HG03095 (cell line): ENCODE measurements around the gene TRIM73.
"Not testable (repeated sequence)": the region's sequence is repeated elsewhere in the genome, so short reads cannot be mapped to it uniquely, and the experiment has no call there.

Experiments used
- ATAC-seq: cut with Tn5 transposase; IDR thresholded peaks from one replicate; pipeline ENCODE4 v1.9.1; 2021; ENCODE audit warnings: moderate library complexity; ENCODE audit not compliant: unreplicated experiment

The TRIM73 gene

DNA sequence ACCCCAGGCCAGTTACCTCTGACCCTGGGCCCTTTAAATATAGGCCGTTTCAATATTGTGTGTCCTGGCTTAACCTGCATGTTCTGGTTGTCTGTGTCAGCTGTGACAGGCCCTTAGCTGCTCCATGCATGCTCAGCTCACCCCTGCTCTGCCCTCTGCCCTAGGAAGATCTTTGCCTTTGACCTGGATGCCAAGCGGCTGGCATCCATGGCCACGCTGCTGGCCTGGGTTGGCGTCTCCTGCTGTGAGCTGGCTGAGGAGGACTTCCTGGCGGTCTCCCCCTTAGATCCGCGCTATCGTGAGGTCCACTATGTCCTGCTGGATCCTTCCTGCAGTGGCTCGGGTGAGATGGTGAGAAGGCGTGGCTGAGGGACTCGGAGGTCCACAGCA is 20.0 kb downstream of the TRIM73 start:
- not testable (repeated sequence) for ATAC-seq

DNA sequence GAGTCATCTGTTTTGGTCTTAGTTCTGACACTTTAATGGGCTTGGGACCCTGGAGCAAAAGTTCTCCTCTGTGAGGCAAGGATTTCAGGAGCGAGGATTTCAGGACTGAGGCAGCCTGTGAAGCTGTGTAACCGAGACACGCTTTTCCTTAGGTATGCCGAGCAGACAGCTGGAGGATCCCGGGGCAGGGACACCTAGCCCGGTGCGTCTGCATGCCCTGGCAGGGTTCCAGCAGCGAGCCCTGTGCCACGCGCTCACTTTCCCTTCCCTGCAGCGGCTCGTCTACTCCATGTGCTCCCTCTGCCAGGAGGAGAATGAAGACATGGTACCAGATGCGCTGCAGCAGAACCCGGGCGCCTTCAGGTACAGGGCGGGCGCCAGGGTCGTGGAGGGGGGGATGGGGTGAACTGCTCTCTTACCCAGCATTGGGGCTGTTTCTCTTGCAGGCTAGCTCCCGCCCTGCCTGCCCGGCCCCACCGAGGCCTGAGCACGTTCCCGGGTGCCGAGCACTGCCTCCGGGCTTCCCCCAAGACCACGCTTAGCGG is 20.5 kb downstream of the TRIM73 start:
- not testable (repeated sequence) for ATAC-seq

DNA sequence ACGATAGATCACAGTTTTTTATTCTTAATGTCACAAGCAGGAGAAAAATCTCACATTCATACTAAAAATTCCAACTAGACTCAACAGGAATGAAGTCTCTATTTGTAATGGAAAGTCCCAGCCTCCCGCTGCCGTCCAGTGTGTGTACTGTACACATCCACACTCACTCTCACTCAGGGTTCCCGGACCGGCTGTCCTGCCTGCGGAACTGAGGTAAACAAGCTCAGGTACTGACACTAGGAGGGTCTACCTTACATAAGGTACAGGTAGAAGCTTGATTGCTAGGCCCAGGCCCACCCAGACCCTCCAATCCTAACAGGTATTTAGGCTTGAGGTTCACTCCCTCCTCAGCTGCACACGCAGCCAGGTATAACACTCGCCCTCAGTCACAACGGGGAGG is 21.4 kb downstream of the TRIM73 start:
- not testable (repeated sequence) for ATAC-seq

DNA sequence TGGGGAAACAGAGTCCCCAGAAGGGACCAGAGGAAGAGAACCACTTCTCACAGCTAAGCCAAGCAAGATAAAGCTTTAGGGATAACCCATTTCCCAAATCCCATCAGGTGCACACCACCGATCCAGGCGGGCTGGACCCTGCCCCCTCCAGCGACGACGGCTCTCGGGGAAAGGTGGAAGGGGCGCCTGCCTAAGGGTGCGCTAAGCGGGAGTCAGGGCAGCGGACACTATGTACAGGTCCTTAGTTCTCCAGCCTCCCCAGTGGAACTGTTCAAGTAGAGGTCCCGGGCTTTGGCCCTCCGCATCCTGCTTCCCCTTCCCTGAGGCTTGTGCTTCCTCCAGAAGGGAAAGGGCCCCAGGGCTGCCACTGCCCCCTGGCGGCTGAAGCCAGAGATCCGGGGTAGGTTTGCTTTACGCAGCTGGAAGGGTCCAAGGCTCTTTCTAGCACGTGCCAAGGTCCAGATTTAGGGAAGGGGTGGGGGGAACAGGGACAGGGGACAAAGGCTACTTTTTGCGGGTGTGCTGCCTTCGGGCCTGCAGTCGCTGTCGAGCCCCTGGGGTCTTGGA is 22.9 kb downstream of the TRIM73 start:
- not testable (repeated sequence) for ATAC-seq

DNA sequence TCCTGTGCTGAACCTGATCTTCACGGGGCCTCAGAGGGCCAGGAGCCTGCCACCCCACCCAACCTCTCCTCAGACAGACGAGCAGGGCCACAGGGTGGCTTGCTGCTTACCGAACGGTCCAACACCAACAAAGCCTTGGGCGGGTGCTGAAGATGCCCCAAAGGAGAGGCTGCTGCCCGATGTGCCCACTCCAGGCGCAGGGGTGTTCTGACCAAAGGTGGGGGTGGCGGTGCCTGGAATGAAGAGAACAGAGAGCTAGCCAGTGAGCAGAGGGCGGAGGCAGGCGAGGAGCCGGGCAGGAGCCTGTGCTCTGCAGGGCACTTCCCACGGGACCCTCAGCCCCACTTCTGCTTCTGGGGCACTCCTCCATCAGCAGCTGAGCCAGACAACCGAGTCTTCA is 23.8 kb downstream of the TRIM73 start:
- not testable (repeated sequence) for ATAC-seq

DNA sequence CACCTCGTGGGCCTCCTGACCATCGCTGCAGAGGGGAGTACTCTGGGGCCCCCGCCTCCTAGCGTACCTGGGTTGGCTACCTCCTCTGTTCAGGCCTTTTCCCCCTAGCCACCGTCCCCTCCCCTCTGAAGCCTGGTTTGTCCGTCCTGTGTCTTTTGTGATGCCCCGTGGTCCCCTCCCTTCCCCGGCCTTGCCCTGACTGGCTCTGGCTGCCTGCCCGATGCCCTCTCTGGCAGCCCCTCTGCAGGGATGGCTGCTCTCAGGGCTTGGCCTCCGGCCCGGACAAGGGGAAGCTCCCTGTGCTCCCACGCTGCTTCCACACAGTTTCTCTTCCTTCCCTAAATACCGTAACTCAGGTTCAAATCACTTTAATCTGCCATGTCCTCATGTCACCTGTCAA is 24.3 kb downstream of the TRIM73 start:
- ATAC-seq: not testable (repeated sequence)

DNA sequence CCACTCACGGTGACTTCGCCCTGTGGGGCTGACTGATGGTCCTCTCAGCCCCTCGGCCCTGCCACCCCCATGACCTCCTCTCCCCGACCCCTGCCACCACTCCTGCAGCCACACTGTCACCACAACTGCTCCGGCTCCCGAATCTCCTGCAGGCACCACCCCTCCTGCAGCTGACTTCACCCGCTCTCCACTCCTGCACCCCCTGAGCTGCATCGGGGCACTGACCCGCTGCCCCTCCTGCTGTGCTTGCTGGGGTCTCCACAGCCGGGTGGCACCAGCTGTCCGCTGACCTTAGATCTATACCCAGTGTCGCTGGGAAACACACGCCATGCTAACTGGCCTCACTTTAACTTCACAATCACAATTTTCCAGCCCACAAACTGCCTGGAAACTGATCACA is 24.7 kb downstream of the TRIM73 start:
- not testable (repeated sequence) for ATAC-seq

DNA sequence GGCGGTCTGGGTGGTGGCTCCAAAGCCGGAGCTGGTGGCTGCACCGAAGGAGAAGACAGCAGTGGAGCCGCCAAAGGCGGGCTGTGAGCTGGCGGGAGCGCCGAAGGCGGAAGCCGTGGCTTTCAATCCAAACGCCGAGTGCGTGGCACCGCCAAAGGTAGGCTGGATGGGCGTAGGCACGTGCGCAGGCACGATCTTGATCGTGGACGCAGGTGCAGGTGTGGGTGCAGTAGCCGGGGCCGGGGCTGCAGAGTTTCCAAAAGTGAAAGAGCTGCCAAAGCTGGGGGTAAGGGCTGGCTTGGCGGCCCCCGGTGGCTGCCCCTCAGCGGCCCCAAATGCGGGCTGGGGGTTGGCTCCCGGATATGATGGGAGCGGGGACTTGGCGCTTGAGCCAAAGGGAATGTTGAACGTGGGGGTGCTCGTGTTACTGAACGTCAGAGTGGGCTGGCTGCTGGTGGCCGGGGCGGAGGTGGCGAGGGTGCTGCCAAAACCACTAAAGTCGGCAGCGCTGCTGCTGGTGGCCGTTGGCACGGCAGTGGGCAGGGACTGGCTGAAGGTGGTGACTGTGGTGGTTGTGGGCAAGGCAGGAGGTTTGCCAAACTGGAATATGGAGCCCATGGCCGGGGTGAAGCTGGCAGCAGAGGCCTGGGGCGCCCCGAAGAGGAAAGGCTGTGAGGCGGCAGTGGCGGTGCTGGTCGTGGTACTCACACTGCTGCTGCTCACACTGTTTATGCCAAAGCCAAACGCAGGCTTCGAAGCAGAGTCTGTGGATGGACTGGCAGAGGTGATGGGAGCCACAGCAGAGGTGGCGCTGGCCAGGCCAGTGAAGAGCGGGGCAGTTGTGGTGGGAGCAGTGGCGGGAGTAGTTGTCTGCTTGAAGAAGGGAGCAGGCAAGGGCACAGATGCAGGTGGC is 26.6 kb downstream of the TRIM73 start:
- not testable (repeated sequence) for ATAC-seq

DNA sequence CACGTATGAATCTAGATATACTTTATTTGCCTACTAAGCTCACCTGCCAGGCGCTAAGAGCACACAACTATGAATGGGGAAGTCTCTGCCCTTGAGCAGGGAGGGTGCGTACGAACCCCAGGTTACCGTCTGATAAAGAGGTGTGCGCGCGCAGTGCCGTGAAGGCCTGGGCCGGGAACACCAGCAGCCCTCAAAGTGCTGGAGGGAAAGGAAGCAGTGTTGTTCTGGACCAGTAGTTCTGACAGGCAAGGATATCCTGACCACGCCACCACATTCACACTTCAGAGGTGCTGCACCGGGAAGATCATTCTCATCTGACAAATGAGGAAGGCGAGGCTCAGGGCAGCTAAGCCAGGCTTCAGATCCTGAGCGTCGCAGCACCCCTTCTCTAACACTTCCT is 28.1 kb downstream of the TRIM73 start:
- not testable (repeated sequence) for ATAC-seq

DNA sequence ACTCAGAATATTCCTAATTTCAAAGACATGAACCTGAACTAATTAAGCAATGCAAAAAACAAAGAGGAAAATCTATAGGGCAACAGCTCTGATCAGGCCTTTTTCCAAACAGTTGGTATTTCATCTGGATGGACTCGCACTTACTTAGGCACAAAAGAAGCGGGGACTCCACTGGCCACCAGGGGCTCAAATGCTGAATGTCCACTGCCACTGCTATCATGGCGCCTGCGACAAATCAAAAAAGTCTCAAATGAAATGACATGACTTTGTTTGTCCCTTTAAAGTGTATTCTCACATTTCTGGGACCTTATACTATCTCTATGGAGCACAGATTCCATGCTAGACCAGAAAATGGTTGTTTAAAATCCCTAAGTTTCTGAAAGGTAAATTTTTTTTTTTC is 43.6 kb downstream of the TRIM73 start:
- not testable (repeated sequence) for ATAC-seq

DNA sequence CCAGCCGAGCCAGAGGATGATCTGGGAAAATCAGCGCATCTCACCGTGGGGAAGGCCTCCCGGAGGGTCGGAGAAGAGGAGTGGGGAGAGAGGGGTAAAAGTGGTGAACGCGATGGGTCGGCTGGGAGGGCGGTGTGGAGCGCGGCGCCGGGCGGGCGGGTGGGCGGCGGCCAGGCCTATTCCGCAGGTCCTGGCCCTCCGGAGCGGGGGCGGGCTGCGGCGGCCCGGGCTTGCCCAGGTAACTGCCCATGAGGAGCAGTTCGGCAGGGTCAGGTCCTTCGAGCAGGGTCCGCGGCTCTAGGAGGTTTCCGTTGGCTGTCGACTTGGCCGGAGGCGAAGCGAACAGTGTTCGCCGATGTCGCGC is 46.7 kb downstream of the TRIM73 start:
- peak; percentile 43 for ATAC-seq

DNA sequence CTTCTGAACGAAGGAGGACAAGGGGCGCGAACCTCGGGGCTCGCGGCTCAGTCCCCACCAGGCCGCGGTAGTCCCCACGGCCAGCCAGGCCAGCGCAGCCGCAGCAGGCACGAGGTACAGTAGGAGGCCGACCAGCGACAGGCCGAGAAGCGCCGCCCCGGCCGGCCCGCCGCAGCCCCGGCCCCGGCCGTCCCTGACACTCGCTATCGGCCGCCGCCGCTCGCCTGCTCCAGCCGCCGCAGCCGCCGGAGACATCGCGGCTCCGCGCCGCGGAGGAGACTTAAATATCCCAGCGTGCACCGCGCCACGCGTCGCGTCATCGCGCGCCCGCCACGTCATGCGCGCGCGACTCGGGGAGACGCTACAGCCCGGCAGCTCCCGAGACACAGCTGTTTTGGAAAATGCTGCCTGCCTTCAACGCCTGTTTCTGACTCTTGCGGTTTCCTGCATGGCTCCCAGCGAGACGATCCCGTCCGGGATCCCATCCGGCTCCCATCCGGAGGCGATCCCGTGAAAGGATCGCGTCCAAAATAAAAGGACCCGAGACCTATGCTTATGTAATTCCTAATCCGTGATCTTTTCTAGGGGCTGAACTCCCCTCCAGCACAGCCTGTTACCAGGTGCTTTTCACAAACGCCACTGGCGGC is 47.2 kb downstream of the TRIM73 start:
- peak; percentile 82 for ATAC-seq

DNA sequence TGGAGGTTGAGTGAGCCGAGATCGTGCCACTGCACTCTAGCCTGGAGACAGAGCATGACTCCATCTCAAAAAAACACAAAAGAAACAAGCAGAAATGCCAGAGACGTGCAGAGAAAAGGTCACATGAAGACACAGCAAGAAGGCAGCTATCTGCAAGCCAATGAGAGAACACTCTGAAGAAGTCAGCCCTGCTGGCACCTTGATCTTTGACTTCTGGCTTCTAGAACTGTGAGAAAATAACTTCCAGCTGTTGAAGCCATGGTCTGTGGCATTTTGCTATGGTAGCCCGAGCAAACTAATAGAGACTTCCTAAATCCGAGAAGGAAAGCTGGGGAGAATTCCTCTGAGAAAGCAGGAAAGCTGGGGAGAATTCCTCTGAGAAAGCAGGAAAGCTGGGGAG is 54.5 kb downstream of the TRIM73 start:
- not testable (repeated sequence) for ATAC-seq

DNA sequence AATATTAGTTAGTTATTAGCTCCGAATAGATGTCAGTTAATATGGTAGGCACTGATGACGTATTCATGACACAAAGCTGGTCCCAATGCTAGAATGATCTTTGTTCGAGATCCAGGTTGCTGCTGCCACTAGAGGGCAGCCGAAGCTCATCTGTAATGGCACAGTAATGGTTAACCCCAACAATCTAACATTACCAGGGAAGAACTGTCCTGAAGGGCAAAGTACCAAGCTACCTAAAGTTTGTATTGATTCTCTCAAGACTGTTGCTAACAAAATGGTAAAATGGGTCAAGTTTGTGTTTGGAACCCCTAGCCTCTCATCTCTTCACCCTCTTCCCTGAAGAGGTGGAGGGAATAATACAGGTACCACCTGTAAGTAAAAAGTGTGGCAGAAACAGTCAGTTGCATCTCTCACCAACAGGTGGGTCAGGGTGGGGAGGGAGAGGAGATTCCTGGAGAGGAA is 57.1 kb downstream of the TRIM73 start:
- ATAC-seq: peak; percentile 83
